Measurements from ENCODE around the gene SPATA3.

DNA sequence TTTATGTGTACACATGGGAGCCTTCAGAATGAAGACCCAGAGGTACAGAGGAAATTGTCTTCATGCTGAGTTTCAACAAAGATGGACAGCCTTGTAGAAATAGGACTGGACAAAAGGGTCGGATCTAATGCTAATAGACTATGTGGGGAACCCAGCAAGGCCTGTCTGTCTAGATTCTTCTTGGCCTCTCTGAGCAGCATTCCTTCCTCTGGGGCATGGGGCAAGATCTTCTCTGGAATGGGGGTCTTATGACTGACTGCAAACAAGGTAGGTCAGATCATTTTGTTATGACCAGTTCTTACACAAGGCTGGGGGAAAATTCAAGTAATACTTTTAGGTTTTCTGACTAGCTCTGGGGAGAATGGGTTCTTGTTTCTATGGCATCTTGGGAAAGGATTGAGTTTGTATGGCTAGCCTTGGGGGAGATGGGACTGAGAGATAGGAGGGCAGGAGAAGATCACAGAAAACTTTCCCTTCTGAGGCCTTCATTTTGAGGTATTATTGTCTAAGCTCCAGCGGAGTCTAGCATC is 14.3 kb downstream of the SPATA3 start:
- TF ChIP-seq, protein P1, sequence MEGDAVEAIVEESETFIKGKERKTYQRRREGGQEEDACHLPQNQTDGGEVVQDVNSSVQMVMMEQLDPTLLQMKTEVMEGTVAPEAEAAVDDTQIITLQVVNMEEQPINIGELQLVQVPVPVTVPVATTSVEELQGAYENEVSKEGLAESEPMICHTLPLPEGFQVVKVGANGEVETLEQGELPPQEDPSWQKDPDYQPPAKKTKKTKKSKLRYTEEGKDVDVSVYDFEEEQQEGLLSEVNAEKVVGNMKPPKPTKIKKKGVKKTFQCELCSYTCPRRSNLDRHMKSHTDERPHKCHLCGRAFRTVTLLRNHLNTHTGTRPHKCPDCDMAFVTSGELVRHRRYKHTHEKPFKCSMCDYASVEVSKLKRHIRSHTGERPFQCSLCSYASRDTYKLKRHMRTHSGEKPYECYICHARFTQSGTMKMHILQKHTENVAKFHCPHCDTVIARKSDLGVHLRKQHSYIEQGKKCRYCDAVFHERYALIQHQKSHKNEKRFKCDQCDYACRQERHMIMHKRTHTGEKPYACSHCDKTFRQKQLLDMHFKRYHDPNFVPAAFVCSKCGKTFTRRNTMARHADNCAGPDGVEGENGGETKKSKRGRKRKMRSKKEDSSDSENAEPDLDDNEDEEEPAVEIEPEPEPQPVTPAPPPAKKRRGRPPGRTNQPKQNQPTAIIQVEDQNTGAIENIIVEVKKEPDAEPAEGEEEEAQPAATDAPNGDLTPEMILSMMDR (conservative IDR thresholded peaks at IDR 0.05 in 1 of 2, IDR thresholded peaks at IDR 0.05 in 1 of 2; ENCODE audit: low read depth in 1 of 2, low read length in 2 of 2) = no peak
- TF ChIP-seq EZH2 (IDR thresholded peaks at IDR 0.05; ENCODE audit: low read length, missing control alignments) = no peak
